Uterus (tissue), 2 donors: Measurements from ENCODE around the gene HIVEP3.
"Not testable (repeated sequence)": the region's sequence is repeated elsewhere in the genome, so short reads cannot be mapped to it uniquely, and the experiment has no call there.

ENCODE experiments used
- POLR2A ChIP-seq, 2 donors: fragments of 450-650 bp; IDR thresholded peaks; one replicate each; pipeline ENCODE4 v1.6.1; 2016; ENCODE audit warnings: antibody characterized with exemption in 2 of 2, mild to moderate bottlenecking in 1 of 2, moderate library complexity in 1 of 2
- TF ChIP-seq, protein P1 (sequence below), 4 experiments: fragments of 200-600 bp in 2 of 4; fragments of 450-650 bp in 2 of 4; sonication (generic) in 2 of 4; IDR thresholded peaks; one replicate each; pipeline ENCODE4 v1.5.1; 2016 to 2019; ENCODE audit warnings: antibody characterized with exemption in 4 of 4, mild to moderate bottlenecking in 2 of 4, moderate library complexity in 1 of 4

DNA sequence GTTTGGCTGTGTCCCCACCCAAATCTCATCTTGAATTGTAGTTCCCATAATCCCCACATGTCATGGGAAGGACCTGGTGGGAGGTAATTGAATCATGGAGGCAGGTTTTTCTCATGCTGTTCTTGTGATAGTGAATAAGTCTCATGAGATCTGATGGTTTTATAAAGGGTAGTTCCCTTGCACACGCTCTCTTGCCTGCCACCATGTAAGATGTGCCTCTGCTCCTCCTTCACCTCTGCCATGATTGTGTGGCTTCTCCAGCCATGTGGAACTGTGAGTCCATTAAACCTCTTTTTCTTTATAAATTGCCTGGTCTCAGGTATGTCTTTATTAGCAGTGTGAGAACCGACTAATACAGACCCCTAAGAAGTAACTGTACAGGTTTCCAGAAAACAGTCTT lies 2.5 kb upstream of the HIVEP3 start:
- TF ChIP-seq, protein P1, sequence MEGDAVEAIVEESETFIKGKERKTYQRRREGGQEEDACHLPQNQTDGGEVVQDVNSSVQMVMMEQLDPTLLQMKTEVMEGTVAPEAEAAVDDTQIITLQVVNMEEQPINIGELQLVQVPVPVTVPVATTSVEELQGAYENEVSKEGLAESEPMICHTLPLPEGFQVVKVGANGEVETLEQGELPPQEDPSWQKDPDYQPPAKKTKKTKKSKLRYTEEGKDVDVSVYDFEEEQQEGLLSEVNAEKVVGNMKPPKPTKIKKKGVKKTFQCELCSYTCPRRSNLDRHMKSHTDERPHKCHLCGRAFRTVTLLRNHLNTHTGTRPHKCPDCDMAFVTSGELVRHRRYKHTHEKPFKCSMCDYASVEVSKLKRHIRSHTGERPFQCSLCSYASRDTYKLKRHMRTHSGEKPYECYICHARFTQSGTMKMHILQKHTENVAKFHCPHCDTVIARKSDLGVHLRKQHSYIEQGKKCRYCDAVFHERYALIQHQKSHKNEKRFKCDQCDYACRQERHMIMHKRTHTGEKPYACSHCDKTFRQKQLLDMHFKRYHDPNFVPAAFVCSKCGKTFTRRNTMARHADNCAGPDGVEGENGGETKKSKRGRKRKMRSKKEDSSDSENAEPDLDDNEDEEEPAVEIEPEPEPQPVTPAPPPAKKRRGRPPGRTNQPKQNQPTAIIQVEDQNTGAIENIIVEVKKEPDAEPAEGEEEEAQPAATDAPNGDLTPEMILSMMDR (IDR thresholded peaks at IDR 0.05): not testable (repeated sequence)
- TF ChIP-seq POLR2A (IDR thresholded peaks at IDR 0.05): not testable (repeated sequence)
